Endothelial cell (in vitro differentiated cells): ENCODE measurements around the gene GFOD2. TPM values are rescaled to one million over a fixed set of nuclear protein-coding genes. Genes with fewer than 3 reads are reported as not detected.

Experiments
- DNase-seq: peaks from one replicate; pipeline ENCODE4 v3.0.0; 2021; ENCODE audit warnings: low spot score
- H3K27ac Mint-ChIP-seq: one replicate; pipeline ENCODE4 v1.8.0; 2021; ENCODE audit warnings: mixed read lengths, inconsistent platforms; ENCODE audit not compliant: unreplicated experiment
- H3K27me3 Mint-ChIP-seq: one replicate; pipeline ENCODE4 v1.8.0; 2021; ENCODE audit warnings: mild to moderate bottlenecking, moderate library complexity, mixed read lengths, inconsistent platforms; ENCODE audit not compliant: unreplicated experiment
- H3K36me3 Mint-ChIP-seq: one replicate; pipeline ENCODE4 v1.8.0; 2021; ENCODE audit warnings: mild to moderate bottlenecking, low read depth, mixed read lengths, inconsistent platforms; ENCODE audit not compliant: unreplicated experiment
- H3K4me1 Mint-ChIP-seq: one replicate; pipeline ENCODE4 v1.8.0; 2021; ENCODE audit warnings: mild to moderate bottlenecking, mixed read lengths, inconsistent platforms; ENCODE audit not compliant: unreplicated experiment
- H3K4me3 Mint-ChIP-seq: one replicate; pipeline ENCODE4 v1.8.0; 2021; ENCODE audit warnings: mild to moderate bottlenecking, mixed read lengths, inconsistent platforms; ENCODE audit not compliant: unreplicated experiment
- H3K9me3 Mint-ChIP-seq: one replicate; pipeline ENCODE4 v1.8.0; 2021; ENCODE audit warnings: mixed read lengths, inconsistent platforms; ENCODE audit not compliant: unreplicated experiment
- total RNA-seq: library from RNA; stranded (reverse); fragmentation: NEBNext Ultra II Directional; extraction: Animal tissue kit (Norgen Biotek cat#: 25700); gene quantifications from one replicate; pipeline ENCODE4 v1.2.1, GENCODE V29; 2021; ENCODE audit not compliant: unreplicated experiment
- TF ChIP-seq, protein P1 (sequence below): fragments of 200-600 bp; sonication (generic); IDR thresholded peaks from one replicate; pipeline ENCODE4 v1.5.0; 2021; ENCODE audit warnings: antibody characterized with exemption; ENCODE audit not compliant: unreplicated experiment

GFOD2 gene
- total RNA-seq, 1 donor from 2014 or later = 44.2 TPM

DNA sequence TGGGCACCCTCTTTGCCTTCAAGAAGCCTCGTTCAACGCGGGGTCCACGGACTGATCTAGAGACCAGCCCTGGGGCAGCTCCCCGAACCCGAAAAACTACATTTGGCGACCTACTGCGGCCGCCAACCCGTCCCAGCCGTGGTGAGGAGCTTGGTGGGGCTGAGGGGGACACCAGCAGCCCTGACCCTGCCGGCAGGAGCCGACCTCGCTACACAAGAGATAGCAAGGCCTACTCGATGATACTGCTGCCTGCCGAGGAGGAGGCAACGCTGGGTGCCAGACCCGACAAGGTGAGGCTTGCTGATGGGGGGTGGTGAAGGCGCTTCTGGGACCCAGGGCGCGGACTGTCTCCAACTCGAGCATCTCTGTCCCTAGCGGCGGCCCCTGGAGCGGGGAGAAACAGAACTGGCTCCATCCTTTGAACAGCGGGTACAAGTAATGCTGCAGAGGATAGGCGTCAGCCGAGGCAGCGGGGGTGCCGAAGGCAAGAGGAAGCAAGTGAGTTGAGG lies 64.7 kb downstream of the GFOD2 start:
- H3K36me3 Mint-ChIP-seq = peaks cover 14% of the 10 kb centered on the region
- DNase-seq = no peak
- H3K27me3 Mint-ChIP-seq = peaks cover 33% of the 10 kb centered on the region
- TF ChIP-seq, protein P1, sequence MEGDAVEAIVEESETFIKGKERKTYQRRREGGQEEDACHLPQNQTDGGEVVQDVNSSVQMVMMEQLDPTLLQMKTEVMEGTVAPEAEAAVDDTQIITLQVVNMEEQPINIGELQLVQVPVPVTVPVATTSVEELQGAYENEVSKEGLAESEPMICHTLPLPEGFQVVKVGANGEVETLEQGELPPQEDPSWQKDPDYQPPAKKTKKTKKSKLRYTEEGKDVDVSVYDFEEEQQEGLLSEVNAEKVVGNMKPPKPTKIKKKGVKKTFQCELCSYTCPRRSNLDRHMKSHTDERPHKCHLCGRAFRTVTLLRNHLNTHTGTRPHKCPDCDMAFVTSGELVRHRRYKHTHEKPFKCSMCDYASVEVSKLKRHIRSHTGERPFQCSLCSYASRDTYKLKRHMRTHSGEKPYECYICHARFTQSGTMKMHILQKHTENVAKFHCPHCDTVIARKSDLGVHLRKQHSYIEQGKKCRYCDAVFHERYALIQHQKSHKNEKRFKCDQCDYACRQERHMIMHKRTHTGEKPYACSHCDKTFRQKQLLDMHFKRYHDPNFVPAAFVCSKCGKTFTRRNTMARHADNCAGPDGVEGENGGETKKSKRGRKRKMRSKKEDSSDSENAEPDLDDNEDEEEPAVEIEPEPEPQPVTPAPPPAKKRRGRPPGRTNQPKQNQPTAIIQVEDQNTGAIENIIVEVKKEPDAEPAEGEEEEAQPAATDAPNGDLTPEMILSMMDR = no peak
- H3K4me1 Mint-ChIP-seq = peaks cover 9% of the 10 kb centered on the region
- H3K27ac Mint-ChIP-seq = no peak overlapping the region
- H3K4me3 Mint-ChIP-seq = no peak overlapping the region
- no peaks in the 10 kb centered on the region for H3K9me3 Mint-ChIP-seq

DNA sequence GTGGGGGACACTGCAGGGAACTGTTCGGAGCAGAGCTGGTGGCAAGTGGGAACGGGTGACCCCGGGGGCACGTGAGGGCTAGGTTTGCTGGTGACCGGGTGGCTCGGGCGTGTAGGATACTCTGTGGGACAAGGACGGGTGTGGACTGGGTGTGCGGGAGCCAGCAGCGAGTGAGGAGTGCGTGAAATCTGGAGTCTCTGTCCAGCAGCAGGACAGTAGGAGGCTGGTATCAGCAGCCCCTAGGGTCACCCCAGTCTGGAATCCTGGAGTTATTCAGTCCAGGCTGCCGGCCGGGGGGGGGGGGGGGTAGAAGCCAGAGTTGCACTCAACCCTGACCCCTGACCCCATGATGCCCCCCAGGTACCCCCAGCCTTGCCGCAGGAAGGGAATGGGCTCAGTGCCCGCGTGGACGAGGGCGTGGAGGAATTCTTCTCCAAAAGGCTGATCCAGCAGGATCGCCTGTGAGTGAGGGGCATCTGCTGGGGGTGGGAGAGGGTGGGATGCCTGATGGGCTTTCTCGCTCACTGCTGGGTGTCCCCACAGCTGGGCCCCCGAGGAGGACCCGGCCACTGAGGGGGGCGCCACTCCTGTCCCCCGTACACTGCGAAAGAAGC lies 65.2 kb downstream of the GFOD2 start:
- TF ChIP-seq, protein P1 = no peak
- DNase-seq = no peak
- peak overlapping the region; percentile 78 for H3K4me3 Mint-ChIP-seq

DNA sequence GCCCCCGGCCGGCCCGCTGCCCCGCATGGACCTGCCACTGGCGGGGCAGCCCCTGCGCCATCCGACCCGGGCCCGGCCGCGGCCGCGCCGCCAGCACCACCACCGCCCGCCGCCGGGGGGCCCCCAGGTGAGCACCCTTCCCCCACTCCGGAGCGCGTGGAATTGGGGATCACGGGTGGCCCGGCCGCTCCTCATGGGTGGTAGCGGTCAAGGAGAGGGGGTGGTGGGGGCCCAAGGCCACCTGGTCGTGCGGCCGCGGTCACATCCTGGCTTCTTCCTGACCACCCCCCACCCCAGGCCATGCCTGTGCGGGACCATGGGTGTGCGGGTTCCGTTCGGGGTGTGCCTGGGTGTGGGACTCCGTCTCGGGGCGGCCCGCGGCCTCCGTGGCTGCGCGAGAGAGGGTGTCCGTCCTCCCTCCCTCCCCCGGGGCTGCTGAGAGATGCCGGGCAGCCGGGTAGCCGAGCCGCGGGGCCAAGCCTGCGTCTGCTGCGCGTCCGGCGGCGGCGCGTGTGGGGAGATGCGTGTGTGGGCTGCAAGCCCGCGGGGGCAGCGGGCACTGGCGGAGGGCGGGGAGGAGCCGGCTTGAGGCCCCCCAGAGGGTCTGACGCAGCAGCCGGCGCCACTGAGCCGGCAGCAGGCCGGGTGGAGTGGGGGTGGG lies 65.9 kb downstream of the GFOD2 start:
- H3K4me1 Mint-ChIP-seq = peaks cover 9% of the 10 kb centered on the region
- no peak overlapping the region for H3K4me3 Mint-ChIP-seq
- peaks cover 29% of the 10 kb centered on the region for H3K27me3 Mint-ChIP-seq
- H3K9me3 Mint-ChIP-seq = no peaks in the 10 kb centered on the region
- H3K36me3 Mint-ChIP-seq = peaks cover 14% of the 10 kb centered on the region
- no peak overlapping the region for H3K27ac Mint-ChIP-seq
- no peak for DNase-seq
- TF ChIP-seq, protein P1 = peak; percentile 60

More for the DNA sequence above, 65.2 kb downstream of the GFOD2 start:
- peaks cover 14% of the 10 kb centered on the region for H3K36me3 Mint-ChIP-seq
- peaks cover 9% of the 10 kb centered on the region for H3K4me1 Mint-ChIP-seq
- no peak overlapping the region for H3K27ac Mint-ChIP-seq
- H3K27me3 Mint-ChIP-seq = peaks cover 29% of the 10 kb centered on the region
- H3K9me3 Mint-ChIP-seq = no peaks in the 10 kb centered on the region

DNA sequence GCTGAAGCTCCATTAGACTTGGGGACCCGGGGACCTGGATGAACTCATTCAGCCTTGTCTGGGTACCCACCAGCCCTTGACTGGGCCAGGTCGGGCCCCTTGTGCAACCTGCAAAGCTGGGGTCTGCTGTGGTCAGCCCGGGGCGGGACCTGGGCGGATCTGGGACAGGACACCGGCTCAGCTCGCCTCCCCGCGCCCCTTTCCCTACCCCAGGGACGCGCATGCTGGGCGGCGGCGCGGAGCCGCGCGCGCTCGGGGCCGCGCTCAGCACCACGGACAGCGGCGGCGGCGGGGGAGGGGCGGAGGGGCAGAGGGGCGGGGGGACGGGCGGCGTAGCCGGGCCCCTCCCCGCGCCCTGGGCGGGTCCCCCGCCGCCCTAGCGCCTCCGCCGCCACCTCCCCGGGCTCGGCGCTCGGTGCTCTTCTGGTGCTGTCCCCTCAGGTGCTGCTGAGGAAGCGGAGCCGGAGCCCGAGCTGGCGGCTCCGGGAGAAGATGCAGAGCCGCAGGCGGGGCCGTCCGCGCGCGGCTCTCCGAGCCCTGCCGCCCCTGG lies 66.5 kb downstream of the GFOD2 start:
- Mint-ChIP-seq H3K4me3 (no peak overlapping the region), H3K4me1 (peaks cover 9% of the 10 kb centered on the region), H3K27me3 (peaks cover 29% of the 10 kb centered on the region), H3K27ac (no peak overlapping the region), H3K9me3 (no peaks in the 10 kb centered on the region), H3K36me3 (peaks cover 14% of the 10 kb centered on the region)
- TF ChIP-seq, protein P1 = no peak
- no peak for DNase-seq

DNA sequence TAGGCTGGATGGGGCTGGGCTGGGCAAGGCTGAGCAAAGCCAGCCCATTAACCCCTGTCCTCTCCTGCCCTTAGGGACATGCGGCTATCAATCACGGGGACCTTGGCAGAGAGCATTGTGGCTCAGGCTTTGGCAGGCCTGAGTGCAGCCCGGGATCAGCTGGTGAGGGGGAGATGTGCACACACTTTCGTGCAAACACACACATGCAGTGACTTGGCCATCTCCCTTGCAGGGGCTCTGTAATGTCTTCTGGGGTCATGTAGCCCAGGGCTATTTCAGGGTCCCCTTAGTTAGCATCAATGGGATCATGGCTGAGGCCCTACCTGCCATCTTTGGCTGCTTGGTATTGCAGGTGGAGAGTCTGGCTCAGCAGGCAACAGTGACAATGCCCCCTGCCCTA lies 67.3 kb downstream of the GFOD2 start:
- Mint-ChIP-seq H3K4me1 (peaks cover 9% of the 10 kb centered on the region), H3K36me3 (peaks cover 14% of the 10 kb centered on the region), H3K9me3 (no peaks in the 10 kb centered on the region), H3K27ac (no peak overlapping the region), H3K4me3 (peak overlapping the region; percentile 84), H3K27me3 (peaks cover 31% of the 10 kb centered on the region)
- TF ChIP-seq, protein P1 = no peak
- DNase-seq = no peak
